Activated CD8-positive, alpha-beta memory T cell treated with anti-CD3 and anti-CD28 coated beads, Interleukin-2, amount 50 U/mL, for 1 hour (primary cell): ENCODE data around the gene IL22RA2.

Experiments used
- DNase-seq: peaks from one replicate; pipeline ENCODE4 v3.0.0-alpha.2; 2020; ENCODE audit errors: extremely low read depth

The IL22RA2 gene

DNA sequence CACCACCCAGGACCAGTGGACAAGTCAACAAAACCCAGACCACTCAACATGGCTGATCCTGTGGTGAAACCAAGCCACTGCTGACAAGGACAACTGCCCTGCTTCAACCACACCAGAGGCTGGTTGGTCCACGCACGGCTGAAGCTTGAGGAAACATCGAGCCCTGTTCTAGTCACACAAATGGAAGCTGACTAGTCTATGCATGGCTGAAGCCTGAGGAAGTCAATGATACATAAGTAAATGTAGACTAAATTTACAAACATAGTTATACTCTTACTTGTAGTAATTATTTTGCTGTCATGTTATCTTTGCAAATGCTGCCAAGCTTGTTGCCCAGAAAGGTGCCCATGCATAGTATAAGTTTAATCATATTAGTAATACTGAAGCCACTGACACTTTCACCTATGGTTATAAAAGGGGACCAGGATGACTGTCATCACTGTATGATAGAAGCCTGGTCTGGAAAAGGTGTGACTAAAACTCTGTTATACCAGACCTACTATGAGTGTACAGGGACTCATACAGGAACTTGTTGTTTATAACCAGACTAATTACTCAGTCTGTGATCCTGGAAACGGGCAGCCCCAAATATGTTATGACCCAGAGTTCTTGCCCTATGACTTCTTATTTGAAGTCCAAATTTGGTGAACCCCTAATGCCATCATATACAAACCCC is 5.6 kb downstream of the IL22RA2 start:
- DNase-seq: no peak

DNA sequence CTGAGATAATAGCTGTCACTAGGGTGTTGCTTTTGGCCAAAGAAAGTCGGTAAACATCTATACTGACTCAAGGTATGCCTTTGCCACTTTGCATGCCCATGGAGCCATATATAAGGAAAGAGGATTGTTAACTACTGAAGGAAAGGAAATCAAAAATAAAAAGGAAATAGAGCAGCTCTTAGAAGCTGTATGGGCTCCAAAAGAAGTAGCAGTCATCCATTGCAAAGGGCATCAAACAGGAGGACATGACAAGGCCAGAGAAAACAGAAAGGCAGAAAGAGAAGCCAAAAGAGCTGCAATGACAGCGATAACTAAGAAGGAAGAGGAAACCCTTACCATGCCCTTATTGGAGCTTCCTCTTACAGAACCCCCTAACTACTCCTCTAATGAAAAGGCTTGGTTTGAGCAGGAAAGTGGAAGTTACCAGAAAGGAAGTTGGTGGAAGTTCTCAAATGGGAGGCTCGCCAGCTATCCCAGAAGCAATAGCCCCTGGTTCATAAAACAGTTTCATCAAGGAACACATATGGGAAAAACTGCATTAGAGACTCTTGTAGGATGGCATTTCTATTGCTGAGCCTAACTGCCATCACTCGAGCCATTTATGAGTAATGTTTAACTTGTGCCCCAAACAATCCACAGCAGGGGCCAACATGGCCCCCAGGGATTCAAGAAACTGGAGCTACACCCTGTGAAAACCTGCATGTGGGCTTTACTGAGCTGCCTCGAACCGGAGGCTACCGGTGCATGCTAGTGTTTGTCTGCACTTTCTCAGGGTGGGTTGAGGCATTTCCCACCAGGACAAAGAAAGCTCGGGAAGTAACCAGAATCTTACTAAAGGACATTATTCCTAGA is 7.0 kb downstream of the IL22RA2 start:
- no peak for DNase-seq

DNA sequence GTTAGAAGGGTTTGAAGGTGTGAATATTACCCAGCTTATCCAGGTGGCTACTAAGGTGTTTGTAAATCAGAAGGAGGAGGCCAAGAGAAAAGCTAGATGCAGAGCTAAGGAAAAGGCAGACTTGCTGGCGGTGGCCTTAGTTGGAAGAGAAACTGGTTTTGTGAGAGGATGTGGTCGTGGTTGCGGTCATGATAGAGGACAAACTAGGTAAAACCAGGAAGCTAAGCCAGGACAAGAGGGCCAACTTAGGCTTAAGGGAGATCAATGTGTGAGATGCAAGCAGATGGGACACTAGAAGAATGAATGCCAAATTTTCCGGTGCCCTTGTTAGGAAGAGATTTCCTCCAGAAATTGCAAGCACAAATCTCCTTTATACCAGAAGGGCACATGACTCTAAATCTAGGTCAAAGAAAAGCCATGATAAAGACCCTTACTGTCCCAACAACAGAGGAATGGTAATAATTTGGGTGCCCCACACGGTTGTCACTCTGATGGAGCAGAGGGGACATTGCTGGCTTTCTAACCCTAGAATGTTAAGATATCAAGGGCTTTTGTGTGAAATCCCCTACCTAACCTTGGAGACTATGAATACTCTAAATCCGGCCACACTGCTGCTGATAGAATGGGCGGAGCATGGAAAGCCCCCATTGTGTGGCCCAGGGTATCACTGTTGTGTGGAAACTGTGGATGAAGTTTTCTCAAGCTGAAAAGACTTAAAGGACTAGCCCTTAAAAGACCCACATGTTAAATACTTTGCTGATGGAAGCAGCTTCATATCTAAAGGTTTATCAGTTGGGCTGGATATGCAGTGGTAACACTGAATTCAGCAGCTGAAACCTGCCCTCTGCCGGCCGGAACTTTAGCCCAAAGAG is 7.8 kb downstream of the IL22RA2 start:
- DNase-seq: no peak

DNA sequence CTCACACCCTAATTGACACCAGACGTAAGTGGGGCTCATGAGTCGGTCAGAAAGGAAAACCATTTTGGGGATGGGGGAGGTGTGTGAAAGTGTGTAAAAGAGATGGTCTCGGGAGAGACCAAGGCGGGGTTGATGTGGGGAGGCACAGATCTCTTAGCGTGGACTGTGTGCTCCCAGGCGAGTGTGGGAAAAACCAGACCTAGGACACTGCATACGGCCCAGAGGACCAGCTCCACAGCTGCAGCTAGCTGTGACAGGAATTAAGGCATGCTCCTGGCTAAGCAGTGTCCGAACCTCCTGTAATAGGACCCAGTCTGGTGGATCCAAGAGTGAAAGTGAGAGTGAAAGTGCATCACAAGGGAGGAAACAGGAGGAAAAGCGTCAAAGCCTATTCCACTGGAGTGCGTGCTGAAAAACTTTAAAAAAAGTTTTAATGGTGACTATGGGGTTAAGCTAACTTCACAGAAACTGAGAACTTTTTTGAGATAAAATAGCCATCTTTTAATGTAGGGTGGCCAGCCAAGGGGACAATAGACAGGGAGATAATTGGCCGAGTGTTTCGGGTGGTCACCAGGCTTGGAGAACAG is 9.6 kb downstream of the IL22RA2 start:
- no peak for DNase-seq

DNA sequence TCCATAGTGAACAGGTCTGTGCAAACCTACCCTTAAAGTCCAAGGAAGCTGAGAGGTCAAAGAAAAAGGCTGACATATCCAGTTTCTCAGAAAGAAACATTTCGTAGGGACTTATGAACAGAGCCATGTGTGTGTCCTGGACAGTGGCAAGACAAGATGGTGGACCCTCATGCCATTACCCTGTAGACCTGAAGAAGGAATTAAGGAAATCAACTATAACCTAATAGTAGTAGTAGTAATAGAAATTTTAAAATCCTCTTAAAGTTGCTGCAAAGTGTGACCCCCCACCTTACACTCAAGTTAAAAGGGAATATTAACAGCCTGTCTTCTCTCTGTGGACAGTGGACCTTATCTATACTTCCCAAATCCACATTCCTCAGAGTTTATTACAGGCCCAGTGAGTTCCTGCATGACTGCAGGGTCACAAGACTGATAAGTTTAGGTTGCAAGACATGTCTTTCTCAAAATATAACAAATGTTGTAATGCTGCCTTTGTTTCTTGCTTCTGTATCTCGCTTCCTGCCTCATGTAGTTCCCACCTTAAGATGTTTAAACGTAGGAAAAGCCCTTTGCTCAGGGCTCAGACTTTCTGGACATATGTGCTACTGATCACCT is 10.6 kb downstream of the IL22RA2 start:
- no peak for DNase-seq

DNA sequence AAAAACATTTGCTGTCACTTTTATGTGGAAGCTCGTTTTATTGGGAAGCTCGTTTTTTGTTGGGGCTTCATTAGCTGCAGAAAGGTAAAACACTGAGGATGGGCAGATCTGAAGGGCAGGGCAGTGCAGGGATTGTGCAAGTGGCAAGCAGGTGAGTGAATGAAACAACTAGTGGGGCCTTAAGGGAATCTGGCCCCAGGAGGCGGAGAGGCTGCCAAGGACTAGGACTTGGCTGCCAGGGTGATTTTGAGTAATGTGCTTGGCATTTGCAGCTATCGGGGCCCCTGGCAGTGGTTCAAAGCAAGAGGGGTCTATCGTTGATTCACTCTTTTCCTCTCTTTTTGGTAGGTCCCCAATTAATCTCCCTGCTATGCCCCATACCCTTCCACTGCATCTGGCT is 11.5 kb downstream of the IL22RA2 start:
- DNase-seq: no peak

DNA sequence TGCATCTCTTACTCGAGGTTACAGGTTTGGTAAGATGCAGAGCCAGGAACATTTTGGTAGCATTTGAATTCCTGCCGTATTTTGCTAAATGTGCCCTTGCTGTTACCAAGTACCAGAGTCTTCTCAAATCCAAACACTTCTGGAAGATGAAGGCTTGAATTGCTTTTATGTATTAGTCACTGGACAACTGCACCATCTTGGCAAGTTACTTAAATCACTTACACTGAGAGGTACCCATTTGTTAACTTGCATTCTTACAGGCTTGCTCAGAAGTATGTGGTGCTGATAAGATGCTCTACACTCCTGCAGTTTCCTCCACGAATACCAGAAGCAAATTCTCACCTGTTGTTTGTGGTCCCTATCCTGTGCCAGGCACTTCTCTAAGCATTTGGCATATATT is 12.7 kb downstream of the IL22RA2 start:
- no peak for DNase-seq

DNA sequence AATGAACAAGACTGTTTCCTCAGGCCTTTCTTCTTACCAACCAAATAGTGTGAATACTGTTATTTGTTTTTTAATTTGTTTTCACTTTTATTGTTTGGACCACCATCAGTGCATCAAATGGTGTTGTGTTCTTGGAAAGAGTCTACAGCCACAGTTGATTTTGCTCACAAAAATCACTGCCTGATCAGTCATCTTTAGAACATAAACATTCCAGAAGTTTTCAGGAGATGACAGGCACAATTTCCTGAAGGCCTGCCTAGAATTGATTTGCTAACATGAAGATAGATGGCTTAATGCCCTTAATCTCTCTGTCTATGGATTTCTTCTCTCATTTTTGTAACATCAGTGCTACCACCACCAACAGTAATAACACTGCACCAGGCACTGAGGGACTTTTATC is 13.5 kb downstream of the IL22RA2 start:
- no peak for DNase-seq

DNA sequence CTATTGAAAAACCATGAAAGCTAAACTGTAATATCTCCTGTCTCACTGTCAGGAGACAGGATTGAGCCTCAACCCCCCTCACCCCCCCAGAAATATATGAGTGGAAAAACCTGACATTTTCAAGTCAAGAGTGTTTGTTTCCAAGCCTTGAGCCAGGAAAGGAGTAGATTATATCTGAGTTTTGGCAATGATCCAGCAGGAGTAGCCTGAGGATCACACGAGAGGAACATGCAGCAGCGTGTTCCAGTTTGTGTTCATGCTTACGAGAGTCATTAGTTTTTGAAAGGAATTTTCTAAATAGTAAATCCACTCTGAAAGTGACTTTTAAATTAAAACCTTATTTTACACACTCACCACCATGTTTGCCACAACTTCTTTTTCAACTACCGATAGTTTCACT is 15.8 kb downstream of the IL22RA2 start:
- DNase-seq: no peak

DNA sequence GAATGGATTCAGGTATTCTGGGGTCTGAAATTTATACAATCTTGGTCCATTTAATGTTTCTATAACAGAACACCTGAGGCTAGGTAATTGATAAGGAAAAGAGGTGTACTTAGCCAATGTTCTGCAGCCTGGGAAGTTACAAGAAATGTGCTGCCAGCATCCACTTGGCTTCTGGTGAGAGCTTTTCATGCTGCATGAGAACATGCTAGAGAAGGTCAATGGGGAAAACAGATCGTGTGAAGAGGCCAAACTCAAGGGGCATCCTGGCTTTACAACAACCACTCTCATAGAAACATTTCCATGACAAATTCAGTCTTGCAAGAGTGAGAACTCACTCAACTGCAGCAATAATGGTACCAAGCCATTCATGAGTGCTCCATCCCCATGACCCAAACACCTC is 16.8 kb downstream of the IL22RA2 start:
- no peak for DNase-seq

DNA sequence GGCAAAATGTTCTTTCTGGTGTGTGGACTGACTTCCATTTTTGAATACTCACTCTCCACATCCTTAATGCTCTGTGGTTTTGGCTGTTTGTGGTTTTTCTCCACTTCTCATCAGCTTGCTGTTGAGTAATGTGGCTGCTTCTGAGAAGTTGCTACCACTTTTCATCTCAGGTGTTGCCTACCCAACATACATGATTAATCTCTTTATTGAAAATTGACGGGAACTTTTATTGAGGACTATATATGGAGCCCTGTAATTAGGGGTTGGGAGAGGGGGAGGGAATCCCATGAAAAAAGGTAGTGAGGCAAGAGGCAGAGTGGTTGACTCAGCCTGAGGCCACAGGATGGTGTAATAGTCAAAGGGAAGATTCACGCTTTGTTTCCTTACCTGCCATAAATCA is 17.6 kb downstream of the IL22RA2 start:
- DNase-seq: no peak

DNA sequence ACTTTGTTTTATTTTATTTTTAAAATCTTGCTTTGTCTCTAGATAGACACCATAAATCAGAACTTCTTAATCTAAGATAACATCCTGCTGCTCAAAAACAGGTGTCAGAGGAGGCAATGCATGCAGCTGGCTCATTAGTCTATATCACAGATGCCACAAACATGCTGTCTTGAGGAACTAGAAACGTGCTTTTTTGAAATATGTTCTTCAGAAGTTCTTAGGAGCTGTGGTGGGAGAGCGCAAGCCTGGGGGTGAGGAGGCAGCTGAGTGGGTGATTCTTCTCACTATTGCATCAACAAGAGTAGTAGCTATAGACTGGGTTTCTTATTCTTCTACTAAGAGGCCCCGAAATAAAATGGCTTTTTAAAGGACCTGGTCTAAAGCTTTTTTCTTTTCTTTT is 23.4 kb downstream of the IL22RA2 start:
- DNase-seq: no peak

DNA sequence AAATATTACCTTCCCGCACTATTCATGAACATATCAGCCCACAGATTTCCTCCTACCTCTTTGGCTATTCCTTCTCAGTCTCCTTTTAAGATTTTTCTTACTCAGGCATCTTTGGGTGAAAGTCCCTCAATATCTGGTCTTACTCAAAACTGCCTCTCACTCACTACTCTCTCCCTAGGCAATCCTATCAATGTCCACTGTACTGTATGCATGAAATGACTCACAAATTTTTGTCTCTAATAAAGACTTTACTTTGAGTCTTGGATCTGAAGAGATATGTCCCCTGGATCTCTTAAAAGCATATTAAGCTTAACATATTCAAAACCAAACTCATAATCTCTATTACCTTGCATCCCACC is 24.4 kb downstream of the IL22RA2 start:
- no peak for DNase-seq

DNA sequence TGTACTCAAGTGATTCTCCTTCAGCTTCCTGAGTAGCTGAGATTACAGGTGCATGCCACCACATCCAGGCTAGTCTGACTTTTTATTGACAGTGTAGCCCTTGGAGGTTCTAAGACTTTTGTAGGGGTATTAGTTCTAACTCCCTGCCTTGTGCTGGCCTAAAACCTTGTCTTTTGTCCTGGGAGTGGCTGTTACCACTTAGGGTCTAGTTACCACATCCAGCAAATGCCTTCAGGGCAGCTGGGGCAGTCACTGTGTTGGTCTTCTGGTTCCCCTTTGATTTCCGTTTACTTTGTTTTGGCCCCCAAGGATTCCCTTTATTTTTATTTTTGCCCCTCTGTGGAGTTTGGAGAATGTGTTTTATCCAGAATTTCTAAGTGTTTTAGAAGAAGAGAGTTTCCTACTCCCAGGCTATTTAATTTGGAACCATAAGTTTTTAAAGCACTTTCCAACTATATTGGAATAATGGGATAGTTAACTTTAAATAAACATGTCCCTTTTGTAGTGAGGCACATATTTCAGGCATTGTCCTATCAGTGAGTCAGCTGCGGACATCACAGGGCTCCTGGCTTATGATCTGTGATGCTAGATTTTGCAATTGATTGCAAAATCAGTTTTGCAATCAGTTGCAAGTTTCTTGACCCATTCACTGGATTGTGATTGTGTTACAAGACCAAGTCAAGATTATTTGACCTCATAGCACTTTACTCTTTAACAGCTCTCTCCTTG is 25.0 kb downstream of the IL22RA2 start:
- DNase-seq: no peak

DNA sequence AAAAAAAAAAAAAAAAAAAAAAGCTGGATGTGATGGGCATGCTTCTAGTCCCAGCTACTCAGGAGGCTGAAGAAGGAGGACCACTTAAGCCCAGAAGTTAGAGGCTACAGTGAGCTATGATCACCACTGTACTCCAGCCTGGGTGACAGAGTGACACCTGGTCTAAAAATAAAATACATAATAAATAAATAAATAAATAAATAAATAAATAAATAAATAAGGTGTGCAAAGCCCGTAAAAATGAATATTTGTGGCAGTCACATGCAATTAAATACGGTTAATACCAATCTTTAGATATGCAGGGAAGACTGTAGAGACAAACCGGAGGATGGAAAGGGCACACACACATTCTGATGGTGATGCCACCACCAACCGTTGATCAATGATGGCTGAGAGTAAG is 26.2 kb downstream of the IL22RA2 start:
- no peak for DNase-seq

DNA sequence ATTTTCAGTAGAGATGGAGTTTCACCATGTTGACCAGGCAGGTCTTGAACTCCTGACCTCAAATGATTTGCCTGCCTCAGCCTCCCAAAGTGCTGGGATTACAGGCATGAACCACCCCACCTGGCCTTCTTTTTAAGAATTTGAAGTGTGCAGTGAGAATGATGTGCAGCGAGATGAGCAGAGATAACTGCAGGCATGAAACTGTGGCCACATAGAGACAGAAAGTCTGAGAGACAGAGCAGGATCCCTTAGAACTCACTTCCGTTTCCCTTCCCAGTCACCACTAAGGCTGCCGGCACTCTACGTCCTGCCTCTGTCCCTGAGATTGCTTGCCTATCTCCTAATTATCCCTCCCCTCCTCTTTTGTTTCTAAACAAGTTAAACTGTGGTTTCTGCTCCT is 27.2 kb downstream of the IL22RA2 start:
- DNase-seq: no peak

DNA sequence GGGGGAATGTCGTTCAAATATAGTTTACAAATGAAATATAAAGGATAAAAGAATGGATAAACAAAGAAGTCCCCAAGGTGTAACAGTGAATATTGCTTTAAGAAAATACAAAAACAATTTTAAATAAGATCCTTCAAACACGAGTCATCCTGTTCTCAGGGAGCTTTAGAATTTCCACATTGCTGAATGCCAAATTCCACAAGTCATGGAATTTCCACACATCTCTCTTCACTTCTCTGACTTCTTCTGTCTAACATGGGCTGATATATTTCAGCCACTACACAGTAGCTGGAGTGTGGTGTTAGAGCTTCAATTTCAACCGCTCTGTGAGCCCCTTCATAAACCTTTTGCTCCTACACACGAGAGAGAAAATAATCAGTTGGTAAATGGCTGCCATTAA is 28.0 kb downstream of the IL22RA2 start:
- no peak for DNase-seq

DNA sequence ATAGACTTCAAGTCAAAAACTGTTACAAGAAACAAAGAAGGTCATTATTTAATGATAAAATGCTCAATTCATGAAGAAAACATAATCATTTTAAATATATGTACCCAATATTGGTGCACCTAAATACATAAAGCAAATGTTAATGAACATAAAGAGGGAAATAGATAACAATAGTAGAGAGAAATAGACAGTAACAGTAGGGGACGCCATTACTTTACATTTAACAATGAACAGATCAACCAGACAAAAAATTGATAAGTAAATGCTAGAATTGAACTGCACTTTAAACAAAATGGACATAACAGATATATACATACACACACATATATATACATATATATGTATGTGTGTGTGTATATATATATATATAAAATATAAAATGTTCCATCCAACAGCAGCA is 37.4 kb downstream of the IL22RA2 start:
- DNase-seq: no peak

DNA sequence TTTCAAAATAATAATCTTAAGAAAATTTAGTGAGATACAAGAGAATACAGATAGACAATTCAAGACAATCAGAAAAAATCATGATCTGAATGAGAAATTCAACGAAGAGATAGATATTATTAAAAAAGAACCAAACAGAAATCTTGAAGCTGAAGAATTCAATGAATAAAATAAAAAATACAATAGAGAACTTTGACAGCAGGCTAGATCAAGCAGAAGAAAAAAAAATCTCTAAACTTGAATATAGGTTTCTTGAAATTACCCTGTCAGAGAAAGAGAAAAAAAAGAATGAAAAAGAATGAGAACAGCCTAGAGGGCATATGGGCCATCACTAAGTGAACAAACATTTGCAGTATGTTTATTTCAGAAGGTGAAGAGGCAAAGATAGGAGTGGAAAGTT is 39.0 kb downstream of the IL22RA2 start:
- no peak for DNase-seq

DNA sequence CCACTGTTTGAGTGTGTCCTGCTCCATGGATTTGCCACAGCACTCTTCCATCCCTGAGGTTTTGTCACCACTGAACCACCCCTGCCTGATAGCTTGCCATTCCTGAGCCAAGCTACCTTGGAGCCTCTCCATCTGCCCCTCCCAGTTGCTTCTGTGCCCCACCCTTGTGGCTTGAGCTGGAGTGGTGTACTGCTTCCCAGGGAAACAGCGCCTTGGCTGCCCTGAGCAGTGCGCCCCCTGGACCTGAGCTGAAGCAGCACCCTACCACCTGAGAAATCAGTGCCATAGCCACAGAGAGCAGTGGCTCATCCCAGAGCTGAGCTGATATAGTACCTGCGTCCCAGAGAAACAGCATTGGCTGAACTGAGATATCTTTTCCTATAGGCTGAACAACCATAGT is 40.3 kb downstream of the IL22RA2 start:
- DNase-seq: no peak

DNA sequence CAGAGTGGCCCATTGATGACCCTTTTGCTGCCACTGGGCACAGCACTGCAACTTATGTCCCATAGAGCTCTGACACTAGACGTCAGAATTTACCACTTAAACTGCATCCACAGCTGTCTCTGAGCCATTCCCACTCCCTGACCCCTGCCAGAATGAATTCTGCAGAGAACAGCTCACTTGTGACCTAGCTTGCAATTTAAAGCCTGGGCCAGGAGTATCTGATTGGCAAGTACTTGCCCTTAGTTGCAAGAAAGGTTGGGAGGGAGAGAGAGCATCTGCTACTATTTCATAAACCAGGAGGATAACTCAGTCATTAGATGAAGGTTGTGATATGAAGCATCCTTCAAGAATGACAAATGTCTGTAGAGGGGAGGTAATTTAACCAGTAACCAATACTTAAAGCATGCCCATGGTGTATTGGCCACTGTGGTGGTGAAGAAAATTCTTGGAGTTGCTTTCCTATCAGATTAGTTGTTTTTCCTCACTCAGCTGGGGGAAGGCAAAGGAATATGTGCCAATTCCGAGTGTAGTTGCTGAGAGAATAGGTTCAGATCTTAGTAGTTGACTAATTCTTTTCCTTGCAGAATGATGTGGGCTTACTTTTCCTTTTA is 46.5 kb downstream of the IL22RA2 start:
- DNase-seq: no peak
